ENCODE measurements around the gene DAO.

DNA sequence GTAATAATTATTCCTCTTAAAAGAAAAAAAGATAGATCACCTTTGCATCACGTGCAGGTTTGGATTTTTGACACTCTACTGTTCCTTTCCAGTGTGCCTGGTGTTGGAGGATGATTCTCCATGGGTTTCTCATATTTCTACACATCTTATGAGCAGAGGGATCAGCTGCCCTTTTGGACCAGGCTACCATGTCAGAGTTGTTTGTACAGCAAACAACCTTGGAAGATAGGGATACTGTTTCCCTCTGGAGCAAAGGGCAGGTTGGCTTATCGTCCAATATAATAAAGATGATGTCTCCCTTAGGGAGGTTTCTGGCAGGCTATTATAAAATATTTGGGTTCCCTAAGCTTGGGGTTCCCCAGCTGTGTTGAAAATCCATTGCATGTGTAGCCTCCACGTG is 42.1 kb downstream of the DAO start:
- TF ChIP-seq, protein P1, sequence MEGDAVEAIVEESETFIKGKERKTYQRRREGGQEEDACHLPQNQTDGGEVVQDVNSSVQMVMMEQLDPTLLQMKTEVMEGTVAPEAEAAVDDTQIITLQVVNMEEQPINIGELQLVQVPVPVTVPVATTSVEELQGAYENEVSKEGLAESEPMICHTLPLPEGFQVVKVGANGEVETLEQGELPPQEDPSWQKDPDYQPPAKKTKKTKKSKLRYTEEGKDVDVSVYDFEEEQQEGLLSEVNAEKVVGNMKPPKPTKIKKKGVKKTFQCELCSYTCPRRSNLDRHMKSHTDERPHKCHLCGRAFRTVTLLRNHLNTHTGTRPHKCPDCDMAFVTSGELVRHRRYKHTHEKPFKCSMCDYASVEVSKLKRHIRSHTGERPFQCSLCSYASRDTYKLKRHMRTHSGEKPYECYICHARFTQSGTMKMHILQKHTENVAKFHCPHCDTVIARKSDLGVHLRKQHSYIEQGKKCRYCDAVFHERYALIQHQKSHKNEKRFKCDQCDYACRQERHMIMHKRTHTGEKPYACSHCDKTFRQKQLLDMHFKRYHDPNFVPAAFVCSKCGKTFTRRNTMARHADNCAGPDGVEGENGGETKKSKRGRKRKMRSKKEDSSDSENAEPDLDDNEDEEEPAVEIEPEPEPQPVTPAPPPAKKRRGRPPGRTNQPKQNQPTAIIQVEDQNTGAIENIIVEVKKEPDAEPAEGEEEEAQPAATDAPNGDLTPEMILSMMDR (IDR thresholded peaks at IDR 0.05; ENCODE audit: low read depth, low read length), result no peak
- no peak for TF ChIP-seq POLR2A (IDR thresholded peaks at IDR 0.05; ENCODE audit: extremely low read depth, insufficient read length)
- no peak for TF ChIP-seq MAX (IDR thresholded peaks at IDR 0.05; ENCODE audit: low read depth, low read length)
